Tibial nerve (tissue), 4 donors: ENCODE results near the gene RNF111.

Source experiments
- EP300 ChIP-seq, 2 donors: sonication (generic); formaldehyde crosslinking; IDR thresholded peaks; one replicate each; pipeline ENCODE4 v1.6.1; 2017; ENCODE audit warnings: antibody characterized with exemption in 2 of 2, mild to moderate bottlenecking in 1 of 2
- POLR2A ChIP-seq, 2 donors: fragments of 450-650 bp; IDR thresholded peaks; one replicate each; pipeline ENCODE4 v1.6.1; 2017; ENCODE audit warnings: antibody characterized with exemption in 2 of 2, mild to moderate bottlenecking in 2 of 2, moderate library complexity in 2 of 2
- TF ChIP-seq, protein P1 (sequence below), 5 experiments: fragments of 200-600 bp in 3 of 5; fragments of 450-650 bp in 2 of 5; sonication (generic) in 3 of 5; IDR thresholded peaks; one replicate each; pipeline ENCODE4 v1.5.1; 2016 to 2019; ENCODE audit warnings: antibody characterized with exemption in 5 of 5, mild to moderate bottlenecking in 3 of 5, moderate library complexity in 2 of 5

DNA sequence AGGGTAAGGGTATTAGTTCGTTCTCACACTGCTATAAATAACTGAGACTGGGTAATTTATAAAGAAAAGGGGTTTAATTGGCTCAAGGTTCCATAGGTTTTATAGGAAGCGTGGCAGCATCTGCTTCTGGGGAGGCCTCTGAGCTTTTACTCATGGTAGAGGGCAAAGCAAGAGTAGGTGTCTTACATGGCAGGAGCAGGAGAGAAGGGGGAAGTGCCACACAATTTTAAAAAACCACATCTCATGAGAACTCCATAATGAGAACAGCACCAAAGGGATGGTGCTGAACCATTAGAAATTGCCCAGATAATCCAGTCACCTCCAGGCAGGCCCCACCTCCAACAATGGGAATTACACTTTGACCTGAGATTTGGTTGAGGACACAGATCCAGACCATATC lies 12.2 kb downstream of the RNF111 start:
- TF ChIP-seq, protein P1, sequence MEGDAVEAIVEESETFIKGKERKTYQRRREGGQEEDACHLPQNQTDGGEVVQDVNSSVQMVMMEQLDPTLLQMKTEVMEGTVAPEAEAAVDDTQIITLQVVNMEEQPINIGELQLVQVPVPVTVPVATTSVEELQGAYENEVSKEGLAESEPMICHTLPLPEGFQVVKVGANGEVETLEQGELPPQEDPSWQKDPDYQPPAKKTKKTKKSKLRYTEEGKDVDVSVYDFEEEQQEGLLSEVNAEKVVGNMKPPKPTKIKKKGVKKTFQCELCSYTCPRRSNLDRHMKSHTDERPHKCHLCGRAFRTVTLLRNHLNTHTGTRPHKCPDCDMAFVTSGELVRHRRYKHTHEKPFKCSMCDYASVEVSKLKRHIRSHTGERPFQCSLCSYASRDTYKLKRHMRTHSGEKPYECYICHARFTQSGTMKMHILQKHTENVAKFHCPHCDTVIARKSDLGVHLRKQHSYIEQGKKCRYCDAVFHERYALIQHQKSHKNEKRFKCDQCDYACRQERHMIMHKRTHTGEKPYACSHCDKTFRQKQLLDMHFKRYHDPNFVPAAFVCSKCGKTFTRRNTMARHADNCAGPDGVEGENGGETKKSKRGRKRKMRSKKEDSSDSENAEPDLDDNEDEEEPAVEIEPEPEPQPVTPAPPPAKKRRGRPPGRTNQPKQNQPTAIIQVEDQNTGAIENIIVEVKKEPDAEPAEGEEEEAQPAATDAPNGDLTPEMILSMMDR (IDR thresholded peaks at IDR 0.05), result no peak
- TF ChIP-seq POLR2A (IDR thresholded peaks at IDR 0.05) (no peak), EP300 (IDR thresholded peaks at IDR 0.05) (no peak)
